ENCODE data around the gene MPC2. TPM values are rescaled to one million over a fixed set of nuclear protein-coding genes. Genes with fewer than 3 reads are reported as not detected.

The MPC2 gene
- polyA plus RNA-seq (2013, experiment 1 of 4) = 38.6 TPM
- 39.7 TPM for polyA plus RNA-seq (2013, experiment 2 of 4)
- 39.6 TPM for polyA plus RNA-seq (2013, experiment 3 of 4)
- 37.2 TPM for polyA plus RNA-seq (2013, experiment 4 of 4)

- H3K27me3 ChIP-seq (ENCODE audit: control insufficient read depth, insufficient read depth, low read length, poor library complexity, severe bottlenecking) = no peaks in the 10 kb centered on the region
- H3K4me3 ChIP-seq (ENCODE audit: insufficient read depth, low read depth, low read length) = peak within 1 kb of the TSS; percentile 93
- peaks cover 9% of the 10 kb centered on the region for H3K4me1 ChIP-seq (ENCODE audit: control insufficient read depth, insufficient read depth, low read length)
- H3K36me3 ChIP-seq (ENCODE audit: control insufficient read depth, insufficient read depth, low read length) = no peaks in the 10 kb centered on the region
- WGBS, 2 experiments = 0% methylated on average over 51 of the region's 51 CpGs
- peak within 1 kb of the TSS; percentile 99 for H3K27ac ChIP-seq (ENCODE audit: insufficient read depth, low read depth, low read length, poor library complexity, severe bottlenecking)
- H3K9me3 ChIP-seq (ENCODE audit: control insufficient read depth, low read length) = no peaks in the 10 kb centered on the region
These were observed at the start of gene MPC2 for GRCh38 chr1:167936930-167937708. Gene MPC2, minus strand, starts transcription at chr1:167937072. Its CDS starts 1,231 bp downstream, at chr1:167935841.

- H3K4me1 ChIP-seq (ENCODE audit: control insufficient read depth, insufficient read depth, low read length) = no peaks in the 10 kb centered on the region
These were observed 48.1 kb upstream of the MPC2 start for GRCh38 chr1:167984886-167985489.

GRCh38 chr1:167983797-167984420 lies 47.0 kb upstream of the MPC2 start:
- 93 to 94% methylated on average over 2 of the region's 2 CpGs for WGBS, 2 experiments
- no peak overlapping the region for H3K27ac ChIP-seq (ENCODE audit: insufficient read depth, low read depth, low read length, poor library complexity, severe bottlenecking)
- no peaks in the 10 kb centered on the region for H3K4me1 ChIP-seq (ENCODE audit: control insufficient read depth, insufficient read depth, low read length)
- no peaks in the 10 kb centered on the region for H3K27me3 ChIP-seq (ENCODE audit: control insufficient read depth, insufficient read depth, low read length, poor library complexity, severe bottlenecking)
- H3K36me3 ChIP-seq (ENCODE audit: control insufficient read depth, insufficient read depth, low read length) = peaks cover 7% of the 10 kb centered on the region
- no peak overlapping the region for H3K4me3 ChIP-seq (ENCODE audit: insufficient read depth, low read depth, low read length)
- H3K9me3 ChIP-seq (ENCODE audit: control insufficient read depth, low read length) = no peaks in the 10 kb centered on the region

More at GRCh38 chr1:167984886-167985489, 48.1 kb upstream of the MPC2 start:
- H3K27me3 ChIP-seq (ENCODE audit: control insufficient read depth, insufficient read depth, low read length, poor library complexity, severe bottlenecking) = no peaks in the 10 kb centered on the region
- no peak overlapping the region for H3K27ac ChIP-seq (ENCODE audit: insufficient read depth, low read depth, low read length, poor library complexity, severe bottlenecking)
- peaks cover 7% of the 10 kb centered on the region for H3K36me3 ChIP-seq (ENCODE audit: control insufficient read depth, insufficient read depth, low read length)
- no peak overlapping the region for H3K4me3 ChIP-seq (ENCODE audit: insufficient read depth, low read depth, low read length)
- no peaks in the 10 kb centered on the region for H3K9me3 ChIP-seq (ENCODE audit: control insufficient read depth, low read length)
- WGBS, 2 experiments = 87 to 92% methylated on average over 8 of the region's 8 CpGs

GRCh38 chr1:167981933-167982332 lies 45.1 kb upstream of the MPC2 start:
- H3K27me3 ChIP-seq (ENCODE audit: control insufficient read depth, insufficient read depth, low read length, poor library complexity, severe bottlenecking) = no peaks in the 10 kb centered on the region
- no peaks in the 10 kb centered on the region for H3K4me1 ChIP-seq (ENCODE audit: control insufficient read depth, insufficient read depth, low read length)
- no peaks in the 10 kb centered on the region for H3K9me3 ChIP-seq (ENCODE audit: control insufficient read depth, low read length)
- WGBS, 2 experiments = 95 to 96% methylated on average over 8 to 9 of the region's 9 CpGs
- no peak overlapping the region for H3K27ac ChIP-seq (ENCODE audit: insufficient read depth, low read depth, low read length, poor library complexity, severe bottlenecking)
- H3K36me3 ChIP-seq (ENCODE audit: control insufficient read depth, insufficient read depth, low read length) = peaks cover 7% of the 10 kb centered on the region
- no peak overlapping the region for H3K4me3 ChIP-seq (ENCODE audit: insufficient read depth, low read depth, low read length)

GRCh38 chr1:167977245-167977644 lies 40.4 kb upstream of the MPC2 start:
- Histone ChIP-seq H3K27ac (ENCODE audit: insufficient read depth, low read depth, low read length, poor library complexity, severe bottlenecking) (no peak overlapping the region), H3K27me3 (ENCODE audit: control insufficient read depth, insufficient read depth, low read length, poor library complexity, severe bottlenecking) (no peaks in the 10 kb centered on the region), H3K4me3 (ENCODE audit: insufficient read depth, low read depth, low read length) (no peak overlapping the region), H3K36me3 (ENCODE audit: control insufficient read depth, insufficient read depth, low read length) (peaks cover 19% of the 10 kb centered on the region), H3K4me1 (ENCODE audit: control insufficient read depth, insufficient read depth, low read length) (no peaks in the 10 kb centered on the region), H3K9me3 (ENCODE audit: control insufficient read depth, low read length) (no peaks in the 10 kb centered on the region)
- 80 to 83% methylated on average over 1 of the region's 1 CpG for WGBS, 2 experiments

GRCh38 chr1:167974698-167975097 lies 37.8 kb upstream of the MPC2 start:
- Histone ChIP-seq H3K4me3 (ENCODE audit: insufficient read depth, low read depth, low read length) (no peak overlapping the region), H3K36me3 (ENCODE audit: control insufficient read depth, insufficient read depth, low read length) (peaks cover 12% of the 10 kb centered on the region), H3K27ac (ENCODE audit: insufficient read depth, low read depth, low read length, poor library complexity, severe bottlenecking) (no peak overlapping the region), H3K4me1 (ENCODE audit: control insufficient read depth, insufficient read depth, low read length) (no peaks in the 10 kb centered on the region), H3K27me3 (ENCODE audit: control insufficient read depth, insufficient read depth, low read length, poor library complexity, severe bottlenecking) (no peaks in the 10 kb centered on the region), H3K9me3 (ENCODE audit: control insufficient read depth, low read length) (no peaks in the 10 kb centered on the region)
- 100% methylated on average over 3 to 4 of the region's 4 CpGs for WGBS, 2 experiments

- no peak overlapping the region for H3K4me3 ChIP-seq (ENCODE audit: insufficient read depth, low read depth, low read length)
- WGBS, 2 experiments = 95 to 100% methylated on average over 2 of the region's 2 CpGs
- H3K9me3 ChIP-seq (ENCODE audit: control insufficient read depth, low read length) = no peaks in the 10 kb centered on the region
- no peaks in the 10 kb centered on the region for H3K4me1 ChIP-seq (ENCODE audit: control insufficient read depth, insufficient read depth, low read length)
- H3K27me3 ChIP-seq (ENCODE audit: control insufficient read depth, insufficient read depth, low read length, poor library complexity, severe bottlenecking) = no peaks in the 10 kb centered on the region
- no peak overlapping the region for H3K27ac ChIP-seq (ENCODE audit: insufficient read depth, low read depth, low read length, poor library complexity, severe bottlenecking)
- peaks cover 12% of the 10 kb centered on the region for H3K36me3 ChIP-seq (ENCODE audit: control insufficient read depth, insufficient read depth, low read length)
These were observed 37.0 kb upstream of the MPC2 start for GRCh38 chr1:167973832-167974231.

GRCh38 chr1:167968569-167968968 lies 31.7 kb upstream of the MPC2 start:
- Histone ChIP-seq H3K4me3 (ENCODE audit: insufficient read depth, low read depth, low read length) (no peak overlapping the region), H3K9me3 (ENCODE audit: control insufficient read depth, low read length) (no peaks in the 10 kb centered on the region), H3K27me3 (ENCODE audit: control insufficient read depth, insufficient read depth, low read length, poor library complexity, severe bottlenecking) (no peaks in the 10 kb centered on the region), H3K4me1 (ENCODE audit: control insufficient read depth, insufficient read depth, low read length) (no peaks in the 10 kb centered on the region), H3K27ac (ENCODE audit: insufficient read depth, low read depth, low read length, poor library complexity, severe bottlenecking) (no peak overlapping the region), H3K36me3 (ENCODE audit: control insufficient read depth, insufficient read depth, low read length) (peaks cover 6% of the 10 kb centered on the region)
- WGBS, 2 experiments = 95 to 96% methylated on average over 3 of the region's 3 CpGs

GRCh38 chr1:167966050-167966449 lies 29.2 kb upstream of the MPC2 start:
- H3K27me3 ChIP-seq (ENCODE audit: control insufficient read depth, insufficient read depth, low read length, poor library complexity, severe bottlenecking) = no peaks in the 10 kb centered on the region
- no peaks in the 10 kb centered on the region for H3K4me1 ChIP-seq (ENCODE audit: control insufficient read depth, insufficient read depth, low read length)
- no peak overlapping the region for H3K4me3 ChIP-seq (ENCODE audit: insufficient read depth, low read depth, low read length)
- 96 to 100% methylated on average over 3 to 4 of the region's 4 CpGs for WGBS, 2 experiments
- no peaks in the 10 kb centered on the region for H3K9me3 ChIP-seq (ENCODE audit: control insufficient read depth, low read length)
- no peak overlapping the region for H3K27ac ChIP-seq (ENCODE audit: insufficient read depth, low read depth, low read length, poor library complexity, severe bottlenecking)
- peaks cover 6% of the 10 kb centered on the region for H3K36me3 ChIP-seq (ENCODE audit: control insufficient read depth, insufficient read depth, low read length)

- H3K9me3 ChIP-seq (ENCODE audit: control insufficient read depth, low read length) = no peaks in the 10 kb centered on the region
These were observed 27.8 kb upstream of the MPC2 start for GRCh38 chr1:167964646-167965045.

More at GRCh38 chr1:167964646-167965045, 27.8 kb upstream of the MPC2 start:
- no peak overlapping the region for H3K4me3 ChIP-seq (ENCODE audit: insufficient read depth, low read depth, low read length)
- H3K36me3 ChIP-seq (ENCODE audit: control insufficient read depth, insufficient read depth, low read length) = peaks cover 6% of the 10 kb centered on the region
- WGBS, 2 experiments = 91 to 95% methylated on average over 4 of the region's 4 CpGs
- H3K4me1 ChIP-seq (ENCODE audit: control insufficient read depth, insufficient read depth, low read length) = no peaks in the 10 kb centered on the region
- H3K27me3 ChIP-seq (ENCODE audit: control insufficient read depth, insufficient read depth, low read length, poor library complexity, severe bottlenecking) = no peaks in the 10 kb centered on the region
- no peak overlapping the region for H3K27ac ChIP-seq (ENCODE audit: insufficient read depth, low read depth, low read length, poor library complexity, severe bottlenecking)
